ENCODE data around the gene RABL2B. TPM values are rescaled to one million over a fixed set of nuclear protein-coding genes. Genes with fewer than 3 reads are reported as not detected.
"Not testable (repeated sequence)": the region's sequence is repeated elsewhere in the genome, so short reads cannot be mapped to it uniquely, and the experiment has no call there.

The RABL2B gene
- total RNA-seq = 10 to 100 TPM; 70.2 to 71.9 TPM
- polyA plus RNA-seq = 10 to 100 TPM; 22.0 to 26.3 (median 22.1) TPM
- total RNA-seq = 7.4 to 25.6 (median 14.8) reads per million in 6 experiments

DNA sequence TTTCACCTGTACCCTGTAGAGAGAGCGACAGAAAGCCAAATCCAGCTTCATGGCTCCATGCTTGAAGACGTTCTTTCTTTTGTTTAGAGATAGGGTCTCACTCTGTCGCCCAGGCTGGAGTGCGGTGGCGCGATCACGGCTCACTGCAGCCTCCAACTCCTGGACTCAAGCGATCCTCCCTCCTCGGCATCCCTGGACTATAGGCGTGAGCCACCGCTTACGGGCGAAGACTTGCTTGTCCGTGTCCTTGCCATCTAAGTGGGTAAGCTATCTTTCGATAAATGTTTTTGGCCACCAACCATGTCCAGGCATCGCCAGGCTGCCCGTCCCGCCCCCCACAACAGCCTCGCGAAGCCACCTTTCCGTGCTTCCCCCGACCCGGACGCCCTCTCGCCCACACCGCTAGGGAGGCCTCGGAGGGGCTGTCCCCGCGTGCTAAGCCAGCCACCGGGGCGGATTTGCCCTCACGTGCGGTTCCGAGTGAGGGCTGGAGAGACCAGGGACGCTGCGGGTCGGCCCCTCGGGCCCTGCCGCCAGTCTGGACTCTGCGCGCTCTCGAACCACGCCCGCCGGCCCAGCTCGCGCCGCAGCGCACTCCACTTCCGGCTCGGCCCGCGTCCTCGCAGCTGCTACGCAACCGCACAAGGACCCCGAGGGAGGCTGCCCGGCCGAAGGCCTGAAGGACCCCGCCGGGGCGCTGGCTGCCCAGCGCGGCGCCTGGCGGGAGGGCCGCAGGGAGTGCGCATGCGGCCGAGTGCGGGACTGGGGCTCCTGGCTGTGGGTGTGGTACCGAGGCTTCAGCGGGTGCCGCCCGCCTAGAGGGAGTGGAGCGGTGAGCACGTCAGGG is at the start of gene RABL2B:
RABL2B (minus strand) TSS at position 604 of the 847 bp plus-strand sequence. CDS start 1,342 bp downstream, outside the sequence.
- H3K9me3 Mint-ChIP-seq, POLR2A ChIA-PET, H3K27me3 Mint-ChIP-seq: not testable (repeated sequence)
- H3K4me1 Mint-ChIP-seq = peaks cover 1 to 14% (median 9%) of the 10 kb centered on the region in 4 donors
- peak within 1 kb of the TSS; percentile 16 to 89 (median 88) for H3K27ac Mint-ChIP-seq
- DNase-seq (peak; percentile 79 to 96 (median 89)), ATAC-seq (peak; percentile 90 to 92)
- H3K4me3 Mint-ChIP-seq = peak within 1 kb of the TSS; percentile 81 to 89 (median 86)
- peaks cover 0 to 12% (median 0%) of the 10 kb centered on the region in 3 donors for H3K36me3 Mint-ChIP-seq

DNA sequence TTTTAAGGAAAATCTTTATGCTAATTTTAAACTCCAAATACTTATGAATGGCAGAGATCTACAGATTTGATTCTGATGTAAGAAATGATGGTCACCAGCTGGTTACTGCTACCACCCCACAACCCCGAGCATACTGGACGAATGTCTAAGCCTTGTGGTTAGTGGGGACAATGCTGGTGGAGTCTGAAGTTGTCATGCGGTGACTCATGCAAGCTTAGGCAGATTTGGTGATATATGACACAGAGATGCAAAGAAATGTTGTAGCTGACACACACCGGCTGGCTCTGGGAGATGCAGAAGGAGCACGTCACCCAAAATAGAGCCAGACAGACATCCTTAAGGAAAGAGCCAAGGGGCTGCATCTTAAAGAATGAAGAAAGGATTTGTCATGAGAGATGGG is 3.5 kb upstream of the RABL2B start:
- not testable (repeated sequence) for H3K36me3 Mint-ChIP-seq, H3K4me3 Mint-ChIP-seq

DNA sequence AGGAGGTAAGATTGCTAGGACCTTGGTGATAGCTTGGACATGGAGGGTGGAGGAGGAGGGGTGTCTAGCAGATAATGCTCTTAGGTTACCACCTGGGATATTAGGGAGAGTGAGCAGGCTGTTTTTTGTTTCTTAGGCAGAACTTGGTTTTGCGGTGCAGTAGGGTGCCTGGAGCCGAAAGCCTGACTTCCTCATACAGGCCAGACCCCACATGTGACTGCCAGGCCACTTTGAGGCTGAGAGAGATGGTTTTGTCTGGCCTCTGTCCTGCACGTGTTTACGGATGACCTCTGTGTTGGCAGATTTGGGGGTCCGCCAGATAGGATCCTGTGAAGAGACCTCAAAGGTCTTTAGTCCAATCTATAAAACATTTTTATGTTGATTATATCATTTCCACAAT is 1.9 kb upstream of the RABL2B start:
- H3K9me3 Mint-ChIP-seq, ATAC-seq, DNase-seq, POLR2A ChIA-PET, H3K27me3 Mint-ChIP-seq: not testable (repeated sequence)
- Mint-ChIP-seq H3K4me3 (peak overlapping the region in 4 of 10 donors; percentile 19 to 73 (median 49)), H3K4me1 (peaks cover 1 to 14% (median 9%) of the 10 kb centered on the region in 4 donors), H3K36me3 (peaks cover 0 to 13% (median 1%) of the 10 kb centered on the region in 3 donors), H3K27ac (peak overlapping the region in 1 of 10 donors; percentile 29)

More for the DNA sequence above, 3.5 kb upstream of the RABL2B start:
- H3K27me3 Mint-ChIP-seq, H3K9me3 Mint-ChIP-seq, POLR2A ChIA-PET, DNase-seq, H3K27ac Mint-ChIP-seq, ATAC-seq: not testable (repeated sequence)
- H3K4me1 Mint-ChIP-seq = peaks cover 1 to 14% (median 8%) of the 10 kb centered on the region in 4 donors

DNA sequence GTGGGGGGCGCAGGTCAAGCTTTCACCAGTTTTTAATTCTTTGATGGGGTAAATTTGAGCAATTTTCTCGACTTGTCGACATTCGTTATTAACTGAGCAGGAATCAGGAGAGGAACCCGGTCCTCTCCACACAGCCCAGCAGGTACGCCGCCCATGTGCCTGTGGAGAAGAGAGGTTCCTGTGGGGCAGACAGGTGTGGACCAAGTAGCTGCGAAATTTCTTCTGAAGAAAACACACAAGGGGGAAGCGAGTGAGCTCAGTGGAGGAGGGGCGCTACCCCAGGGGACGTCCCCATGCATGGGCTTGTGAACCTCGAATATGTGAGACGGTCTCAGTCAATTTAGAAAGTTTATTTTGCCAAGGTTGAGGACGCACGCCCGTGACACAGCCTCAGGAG is 442 bp upstream of the RABL2B start:
- ATAC-seq (peak; percentile 46 to 55), DNase-seq (peak in 4 of 10 donors; percentile 1 to 62 (median 24))
- peaks cover 1 to 14% (median 9%) of the 10 kb centered on the region in 4 donors for H3K4me1 Mint-ChIP-seq
- H3K9me3 Mint-ChIP-seq, POLR2A ChIA-PET, H3K27me3 Mint-ChIP-seq: not testable (repeated sequence)
- H3K36me3 Mint-ChIP-seq = peaks cover 0 to 12% (median 0%) of the 10 kb centered on the region in 3 donors
- H3K4me3 Mint-ChIP-seq = peak overlapping the region; percentile 81 to 89 (median 86)
- peak overlapping the region in 9 of 10 donors; percentile 16 to 89 (median 88) for H3K27ac Mint-ChIP-seq

DNA sequence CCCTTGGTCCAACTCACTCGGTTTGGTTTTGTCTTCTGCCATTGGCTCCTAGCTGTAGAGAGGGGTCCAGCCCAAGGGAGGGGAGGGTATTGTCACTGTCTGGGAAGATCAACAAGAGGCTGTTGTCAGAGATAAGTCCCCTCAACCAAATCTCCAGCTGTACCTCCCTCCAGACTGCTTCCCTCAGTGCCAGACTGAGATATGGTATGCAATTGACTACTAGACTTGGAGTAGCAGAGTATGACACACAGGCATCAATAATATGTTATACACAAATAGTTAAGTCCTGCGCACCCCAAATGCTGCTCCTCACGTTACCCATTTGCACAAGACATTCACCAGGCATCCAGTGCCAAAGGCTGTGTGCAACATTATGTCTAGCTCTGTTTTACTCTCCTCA is 1.2 kb downstream of the RABL2B start:
- POLR2A ChIA-PET, ATAC-seq: not testable (repeated sequence)
- H3K27ac Mint-ChIP-seq = peak overlapping the region in 2 of 10 donors; percentile 68 to 70

DNA sequence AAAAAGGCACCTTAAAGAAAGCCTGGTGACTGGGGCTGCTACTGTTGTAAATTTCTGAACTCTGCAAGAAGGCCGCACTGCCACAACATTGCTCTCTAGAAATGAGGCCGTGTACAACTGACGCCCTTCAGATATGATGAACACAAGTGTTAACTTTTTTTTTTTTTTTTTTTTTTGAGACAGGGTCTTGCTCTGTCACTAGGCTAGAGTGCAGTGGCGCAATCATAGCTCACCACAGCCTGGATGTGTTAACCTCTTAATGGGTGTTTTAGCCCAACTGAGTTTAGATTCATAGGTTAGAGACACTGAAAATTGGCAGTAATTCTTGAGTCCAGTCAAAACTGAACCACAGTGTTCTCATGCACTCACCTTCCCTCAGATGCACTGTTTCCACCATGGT is 3.2 kb downstream of the RABL2B start:
- H3K27ac Mint-ChIP-seq, H3K9me3 Mint-ChIP-seq: not testable (repeated sequence)

More for the DNA sequence above, 1.2 kb downstream of the RABL2B start:
- H3K36me3 Mint-ChIP-seq = peaks cover 0 to 16% (median 0%) of the 10 kb centered on the region in 3 donors
- DNase-seq, H3K9me3 Mint-ChIP-seq, H3K27me3 Mint-ChIP-seq: not testable (repeated sequence)
- H3K4me3 Mint-ChIP-seq = peak overlapping the region in 7 of 10 donors; percentile 19 to 83 (median 73)
- H3K4me1 Mint-ChIP-seq = peaks cover 1 to 14% (median 9%) of the 10 kb centered on the region in 4 donors

DNA sequence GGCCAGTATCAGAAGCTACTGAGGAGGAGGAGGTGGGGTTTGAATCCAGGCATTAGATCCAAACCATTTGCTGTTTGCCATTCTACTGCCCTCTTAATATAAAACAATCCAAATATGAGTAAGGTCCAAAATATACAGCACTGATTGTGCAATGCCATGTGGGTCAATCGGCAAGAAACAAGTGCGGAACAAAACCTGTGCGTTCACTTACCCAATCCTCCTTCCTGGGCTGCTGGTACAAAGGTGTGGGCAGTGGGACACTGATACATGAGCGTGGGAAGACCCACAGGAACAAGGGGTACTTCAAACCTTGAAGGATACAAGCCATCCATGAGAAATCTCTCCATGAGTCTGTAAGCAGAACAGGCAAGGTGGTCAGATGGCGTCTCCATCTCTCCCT is 5.8 kb downstream of the RABL2B start:
- H3K27ac Mint-ChIP-seq, POLR2A ChIA-PET, H3K27me3 Mint-ChIP-seq, H3K9me3 Mint-ChIP-seq, H3K4me3 Mint-ChIP-seq, ATAC-seq, DNase-seq, H3K4me1 Mint-ChIP-seq: not testable (repeated sequence)
- peaks cover 0 to 24% (median 0%) of the 10 kb centered on the region in 3 donors for H3K36me3 Mint-ChIP-seq

More for the DNA sequence above, 3.2 kb downstream of the RABL2B start:
- Mint-ChIP-seq H3K4me1 (peaks cover 1 to 14% (median 9%) of the 10 kb centered on the region in 4 donors), H3K36me3 (peaks cover 0 to 24% (median 0%) of the 10 kb centered on the region in 3 donors)
- POLR2A ChIA-PET = interaction anchor here (0.7 kb wide), 1 partner anchor 233 kb away, joined by 3 read pairs; no protein-coding TSS in a partner anchor
- DNase-seq, H3K27me3 Mint-ChIP-seq, H3K4me3 Mint-ChIP-seq, ATAC-seq: not testable (repeated sequence)

DNA sequence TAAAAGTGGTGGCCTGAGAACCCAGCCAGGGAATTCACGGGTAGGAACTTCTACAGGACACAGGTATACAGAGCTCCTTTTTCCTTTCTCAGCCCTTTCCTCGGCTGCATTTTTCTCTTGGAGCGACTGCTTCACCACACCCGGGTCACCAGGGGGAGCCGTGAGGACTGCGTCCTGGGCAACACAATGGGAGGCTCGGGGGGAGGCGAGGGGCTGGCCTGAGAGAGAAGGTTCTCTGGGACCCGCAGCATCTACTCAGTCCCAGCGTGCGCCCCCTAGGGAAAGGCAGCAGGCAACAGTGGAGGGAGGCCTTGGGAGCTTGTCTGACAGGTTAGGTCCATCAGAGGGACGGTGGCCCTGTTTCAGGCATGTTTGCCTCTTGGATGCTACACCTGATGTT is 8.3 kb downstream of the RABL2B start:
- DNase-seq (peak in 2 of 10 donors; percentile 2 to 60), ATAC-seq (peak in 1 of 2 donors; percentile 39)
- POLR2A ChIA-PET, H3K27ac Mint-ChIP-seq, H3K27me3 Mint-ChIP-seq, H3K9me3 Mint-ChIP-seq, H3K4me1 Mint-ChIP-seq, H3K4me3 Mint-ChIP-seq: not testable (repeated sequence)
- H3K36me3 Mint-ChIP-seq = peaks cover 0 to 15% (median 0%) of the 10 kb centered on the region in 3 donors

DNA sequence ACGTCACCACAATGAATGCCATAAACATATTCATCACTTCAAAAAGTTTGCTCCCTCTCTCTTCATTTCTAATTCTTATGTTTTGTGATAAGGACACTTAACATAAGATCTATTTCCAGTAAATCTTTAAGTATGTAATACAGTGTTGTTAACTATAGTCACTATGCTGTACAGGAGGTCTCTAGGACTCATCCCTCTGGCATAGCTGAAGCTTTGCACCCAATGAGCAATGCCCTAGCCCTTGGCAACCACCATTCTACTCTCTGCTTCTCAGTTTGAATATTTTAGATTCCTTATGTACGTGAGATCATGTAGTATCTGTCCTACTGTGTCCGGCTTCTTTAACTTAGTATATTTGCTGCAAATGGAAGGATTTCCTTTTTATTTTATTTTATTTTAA is 19.1 kb downstream of the RABL2B start:
- H3K27ac Mint-ChIP-seq, H3K4me1 Mint-ChIP-seq, H3K4me3 Mint-ChIP-seq: not testable (repeated sequence)

DNA sequence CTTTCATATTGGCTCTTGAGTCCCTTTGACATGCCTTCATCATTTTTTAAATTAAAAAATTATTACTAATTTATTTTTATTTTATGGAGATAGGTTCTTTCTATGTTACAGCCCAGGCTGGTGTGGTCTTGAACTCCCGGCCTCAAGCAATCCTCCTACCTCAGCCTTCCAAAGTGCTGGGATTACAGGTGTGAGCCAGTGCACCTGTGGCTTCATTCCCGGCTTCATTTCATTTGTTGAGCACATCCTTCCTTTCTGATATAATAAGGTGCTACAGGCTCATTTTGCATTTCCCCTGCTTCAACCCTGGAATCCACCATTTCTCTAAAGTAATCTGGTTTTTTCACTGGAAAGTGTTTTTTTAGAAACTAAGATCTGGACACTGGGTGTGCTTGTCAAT is 21.6 kb downstream of the RABL2B start:
- ATAC-seq, H3K4me3 Mint-ChIP-seq, H3K27ac Mint-ChIP-seq, H3K9me3 Mint-ChIP-seq, POLR2A ChIA-PET, DNase-seq, H3K27me3 Mint-ChIP-seq, H3K36me3 Mint-ChIP-seq: not testable (repeated sequence)
- H3K4me1 Mint-ChIP-seq = peaks cover 0 to 17% (median 12%) of the 10 kb centered on the region in 4 donors

More for the DNA sequence above, 19.1 kb downstream of the RABL2B start:
- ATAC-seq, POLR2A ChIA-PET, DNase-seq, H3K36me3 Mint-ChIP-seq, H3K27me3 Mint-ChIP-seq, H3K9me3 Mint-ChIP-seq: not testable (repeated sequence)

DNA sequence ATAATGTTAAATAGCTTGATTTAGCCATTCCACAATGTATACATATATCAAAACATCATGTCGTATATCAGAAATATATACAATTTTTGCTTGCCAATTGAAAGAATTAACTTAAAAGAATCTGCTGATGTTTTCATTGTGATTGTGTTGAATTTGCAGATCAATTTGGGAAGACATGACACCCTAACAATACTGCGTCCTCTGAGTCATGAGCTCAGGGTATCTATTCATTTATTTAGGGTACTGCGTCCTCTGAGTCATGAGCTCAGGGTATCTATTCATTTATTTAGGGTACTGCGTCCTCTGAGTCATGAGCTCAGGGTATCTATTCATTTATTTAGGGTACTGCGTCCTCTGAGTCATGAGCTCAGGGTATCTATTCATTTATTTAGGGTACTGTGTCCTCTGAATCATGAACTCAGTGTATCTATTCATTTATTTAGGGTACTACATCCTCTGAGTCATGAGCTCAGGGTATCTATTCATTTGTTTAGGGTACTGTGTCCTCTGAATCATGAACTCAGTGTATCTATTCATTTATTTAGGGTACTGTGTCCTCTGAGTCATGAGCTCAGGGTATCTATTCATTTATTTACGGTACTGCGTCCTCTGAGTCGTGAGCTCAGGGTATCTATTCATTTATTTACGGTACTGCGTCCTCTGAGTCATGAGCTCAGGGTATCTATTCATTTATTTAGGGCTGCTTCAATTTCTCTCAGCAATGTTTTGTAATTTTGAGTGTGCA is 23.7 kb downstream of the RABL2B start:
- H3K36me3 Mint-ChIP-seq, DNase-seq, ATAC-seq, H3K4me3 Mint-ChIP-seq, H3K27me3 Mint-ChIP-seq, POLR2A ChIA-PET, H3K9me3 Mint-ChIP-seq, H3K27ac Mint-ChIP-seq: not testable (repeated sequence)
- peaks cover 0 to 28% (median 17%) of the 10 kb centered on the region in 4 donors for H3K4me1 Mint-ChIP-seq

DNA sequence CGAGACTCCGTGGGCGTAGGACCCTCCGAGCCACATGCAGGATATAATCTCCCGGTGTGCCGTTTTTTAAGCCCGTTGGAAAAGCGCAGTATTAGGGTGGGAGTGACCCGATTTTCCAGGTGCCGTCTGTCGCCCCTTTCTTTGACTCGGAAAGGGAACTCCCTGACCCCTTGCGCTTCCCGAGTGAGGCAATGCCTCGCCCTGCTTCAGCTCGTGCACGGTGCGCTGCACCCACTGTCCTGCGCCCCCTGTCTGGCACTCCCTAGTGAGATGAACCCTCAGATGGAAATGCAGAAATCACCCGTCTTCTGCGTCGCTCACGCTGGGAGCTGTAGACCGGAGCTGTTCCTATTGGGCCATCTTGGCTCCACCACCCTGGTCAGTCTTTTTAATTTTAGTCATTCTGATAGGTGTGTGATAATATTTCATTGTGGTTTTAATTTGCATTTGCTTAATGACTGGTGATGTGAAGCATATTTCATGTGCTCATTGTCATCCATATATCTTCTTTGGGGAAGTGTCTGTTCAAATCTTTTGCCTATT is 26.4 kb downstream of the RABL2B start:
- POLR2A ChIA-PET = interaction anchor here (0.6 to 1.5 kb wide), 7 partner anchors 25 to 330 kb away, joined by 3 to 7 read pairs (median 4); partner anchors contain the start of gene ARSA
- ATAC-seq (peak; percentile 51 to 71), DNase-seq (peak; percentile 35 to 85 (median 75))
- Mint-ChIP-seq H3K4me1 (peaks cover 0 to 29% (median 17%) of the 10 kb centered on the region in 4 donors), H3K9me3 (peaks cover 0 to 24% (median 7%) of the 10 kb centered on the region in 9 donors), H3K4me3 (peak overlapping the region; percentile 91 to 96 (median 94)), H3K27ac (peak overlapping the region; percentile 88 to 98 (median 96))
- H3K36me3 Mint-ChIP-seq, H3K27me3 Mint-ChIP-seq: not testable (repeated sequence)
